HEK293T (cell line): ENCODE results near the gene TRDMT1.

Experiments
- CTCF ChIA-PET: fragments of 350-600 bp; formaldehyde crosslinking; extraction: SDS; loops from one replicate; lab custom pipeline; 2021; ENCODE audit warnings: antibody characterized with exemption, inconsistent platforms; lab: Yijun Ruan, JAX
- POLR2A ChIA-PET: fragments of 350-600 bp; formaldehyde crosslinking; extraction: SDS; loops from one replicate; lab custom pipeline; 2020; ENCODE audit warnings: antibody characterized with exemption, inconsistent platforms; lab: Yijun Ruan, JAX
- DNase-seq: peaks from one replicate; pipeline ENCODE4 v3.0.0; 2012; ENCODE audit warnings: mixed read lengths; ENCODE audit errors: extremely low spot score
- ARNT ChIP-seq: fragments of 450-650 bp; IDR thresholded peaks from 2 replicates; pipeline ENCODE4 v1.6.1; 2017; ENCODE audit warnings: mild to moderate bottlenecking
- BHLHE40 ChIP-seq: fragments of 450-650 bp; IDR thresholded peaks from 2 replicates; pipeline ENCODE4 v1.6.1; 2016; ENCODE audit warnings: mild to moderate bottlenecking, moderate library complexity, borderline replicate concordance
- CTBP1 ChIP-seq: fragments of 450-650 bp; IDR thresholded peaks from 2 replicates; pipeline ENCODE4 v1.6.1; 2016; ENCODE audit warnings: borderline replicate concordance
- ELF4 ChIP-seq: fragments of 450-650 bp; IDR thresholded peaks from 2 replicates; pipeline ENCODE4 v1.6.1; 2017; ENCODE audit warnings: antibody characterized with exemption
- FOXA1 ChIP-seq: fragments of 450-650 bp; IDR thresholded peaks from 2 replicates; pipeline ENCODE4 v1.6.1; 2016; ENCODE audit warnings: mild to moderate bottlenecking
- FOXK2 ChIP-seq: fragments of 450-650 bp; IDR thresholded peaks from 2 replicates; pipeline ENCODE4 v1.6.1; 2016; ENCODE audit warnings: mild to moderate bottlenecking
- FOXM1 ChIP-seq: fragments of 450-650 bp; IDR thresholded peaks from 2 replicates; pipeline ENCODE4 v1.6.1; 2017; ENCODE audit warnings: mild to moderate bottlenecking, borderline replicate concordance
- HDGF ChIP-seq: fragments of 450-650 bp; IDR thresholded peaks from 2 replicates; pipeline ENCODE4 v1.6.1; 2017; ENCODE audit warnings: antibody characterized with exemption, borderline replicate concordance
- L3MBTL2 ChIP-seq: fragments of 450-650 bp; conservative IDR thresholded peaks from 2 replicates; pipeline ENCODE4 v1.6.1; 2016; ENCODE audit warnings: mild to moderate bottlenecking
- LEF1 ChIP-seq: fragments of 450-650 bp; IDR thresholded peaks from 2 replicates; pipeline ENCODE4 v1.6.1; 2017; ENCODE audit warnings: mild to moderate bottlenecking, borderline replicate concordance
- NFRKB ChIP-seq: fragments of 450-650 bp; IDR thresholded peaks from 2 replicates; pipeline ENCODE4 v1.6.1; 2016; ENCODE audit warnings: mild to moderate bottlenecking, moderate library complexity
- PKNOX1 ChIP-seq: fragments of 450-650 bp; IDR thresholded peaks from 2 replicates; pipeline ENCODE4 v1.6.1; 2016
- SP1 ChIP-seq: fragments of 450-650 bp; IDR thresholded peaks from 2 replicates; pipeline ENCODE4 v1.6.1; 2017
- SUZ12 ChIP-seq: fragments of 450-650 bp; IDR thresholded peaks from 2 replicates; pipeline ENCODE4 v1.6.1; 2016; ENCODE audit warnings: mild to moderate bottlenecking
- TARDBP ChIP-seq: fragments of 450-650 bp; IDR thresholded peaks from 2 replicates; pipeline ENCODE4 v1.6.1; 2016
- ZNF384 ChIP-seq: fragments of 450-650 bp; IDR thresholded peaks from 2 replicates; pipeline ENCODE4 v1.6.1; 2016

Gene TRDMT1

GRCh38 chr10:17231788-17232187, 30.3 kb upstream of the TRDMT1 start:
- ChIA-PET CTCF (no interaction called here), POLR2A (interaction anchor here (1.1 to 6.9 kb wide), 2 partner anchors 16 to 31 kb away, joined by 4 to 104 read pairs; partner anchors contain the start of gene TRDMT1)
- DNase-seq: no peak
- TF ChIP-seq L3MBTL2 (no peak), FOXK2 (no peak), NFRKB (no peak), TARDBP (no peak), SP1 (no peak), ZNF384 (no peak), FOXM1 (no peak), ELF4 (no peak), LEF1 (no peak), BHLHE40 (no peak), CTBP1 (no peak), SUZ12 (no peak), ARNT (no peak), PKNOX1 (no peak), FOXA1 (no peak), HDGF (no peak)

DNA sequence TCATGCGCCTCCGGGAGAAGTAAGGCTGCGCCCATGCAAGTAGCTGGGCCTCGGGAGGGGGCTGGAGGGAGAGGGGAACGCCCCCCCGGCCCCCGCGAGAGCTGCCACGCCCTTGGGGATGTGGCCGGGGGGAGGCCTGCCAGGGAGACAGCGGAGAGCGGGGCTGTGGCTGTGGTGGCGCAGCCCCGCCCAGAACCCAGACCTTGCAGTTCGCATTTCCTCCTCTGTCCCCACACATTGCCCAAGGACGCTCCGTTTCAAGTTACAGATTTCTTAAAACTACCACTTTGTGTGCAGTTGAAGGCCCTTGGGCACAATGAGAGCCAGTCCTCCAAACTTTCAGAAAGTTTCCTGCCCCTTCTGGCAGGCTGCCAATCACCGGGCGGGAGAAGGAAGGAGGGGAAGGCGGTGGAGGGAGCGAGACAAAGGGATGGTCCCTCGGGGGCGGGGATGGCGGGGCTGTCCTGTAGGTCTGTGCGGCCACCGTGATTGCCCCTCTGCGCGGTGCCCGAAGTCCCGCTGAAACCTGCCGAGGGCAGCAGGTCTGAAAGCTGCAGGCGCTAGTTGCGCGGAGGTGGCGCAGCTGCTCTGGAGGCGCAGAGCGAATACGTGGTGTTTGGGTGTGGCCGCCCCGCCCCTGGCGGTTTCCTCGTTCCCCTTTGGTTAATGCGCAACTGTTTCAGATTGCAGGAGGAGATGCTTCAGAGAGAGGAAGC, 28.7 kb upstream of the TRDMT1 start:
- TF ChIP-seq TARDBP: no peak
- TF ChIP-seq ZNF384: no peak
- no peak for TF ChIP-seq BHLHE40
- no peak for TF ChIP-seq ARNT
- no peak for TF ChIP-seq CTBP1
- no peak for TF ChIP-seq SP1
- peak; percentile 33; the same call in 1 of the 2 replicates for TF ChIP-seq FOXM1
- no peak for TF ChIP-seq FOXK2
- TF ChIP-seq HDGF: no peak
- no peak for TF ChIP-seq L3MBTL2
- TF ChIP-seq PKNOX1: peak; percentile 82
- no peak for TF ChIP-seq SUZ12
- ChIA-PET CTCF (interaction anchor here (0.6 to 1.6 kb wide), 6 partner anchors 15 to 160 kb away, joined by 3 to 6 read pairs (median 6); no protein-coding TSS in a partner anchor), POLR2A (interaction anchor here (0.6 to 6.9 kb wide), 29 partner anchors 8 to 387 kb away, joined by 3 to 104 read pairs (median 5); partner anchors contain the start of gene TRDMT1)
- DNase-seq: peak; percentile 71

- CTCF ChIA-PET: interaction anchor here (1.6 kb wide), 1 partner anchor 17 kb away, joined by 6 read pairs; no protein-coding TSS in a partner anchor
- POLR2A ChIA-PET: interaction anchor here (1.0 to 6.9 kb wide), 27 partner anchors 8 to 387 kb away, joined by 3 to 104 read pairs (median 5); partner anchors contain the start of gene TRDMT1
- TF ChIP-seq L3MBTL2 (peak; percentile 76), PKNOX1 (no peak), BHLHE40 (no peak)
- DNase-seq: no peak
Measured at GRCh38 chr10:17229717-17229966, 28.2 kb upstream of the TRDMT1 start.

- CTCF ChIA-PET: no interaction called here
- peak; percentile 58 for DNase-seq
- POLR2A ChIA-PET: interaction anchor here (1.0 to 6.9 kb wide), 30 partner anchors 7 to 386 kb away, joined by 3 to 104 read pairs (median 5); partner anchors contain the start of gene TRDMT1
- TF ChIP-seq ZNF384 (no peak), TARDBP (no peak), L3MBTL2 (peak; percentile 95), FOXM1 (no peak)
Measured at GRCh38 chr10:17229016-17229716, 27.7 kb upstream of the TRDMT1 start.

DNA sequence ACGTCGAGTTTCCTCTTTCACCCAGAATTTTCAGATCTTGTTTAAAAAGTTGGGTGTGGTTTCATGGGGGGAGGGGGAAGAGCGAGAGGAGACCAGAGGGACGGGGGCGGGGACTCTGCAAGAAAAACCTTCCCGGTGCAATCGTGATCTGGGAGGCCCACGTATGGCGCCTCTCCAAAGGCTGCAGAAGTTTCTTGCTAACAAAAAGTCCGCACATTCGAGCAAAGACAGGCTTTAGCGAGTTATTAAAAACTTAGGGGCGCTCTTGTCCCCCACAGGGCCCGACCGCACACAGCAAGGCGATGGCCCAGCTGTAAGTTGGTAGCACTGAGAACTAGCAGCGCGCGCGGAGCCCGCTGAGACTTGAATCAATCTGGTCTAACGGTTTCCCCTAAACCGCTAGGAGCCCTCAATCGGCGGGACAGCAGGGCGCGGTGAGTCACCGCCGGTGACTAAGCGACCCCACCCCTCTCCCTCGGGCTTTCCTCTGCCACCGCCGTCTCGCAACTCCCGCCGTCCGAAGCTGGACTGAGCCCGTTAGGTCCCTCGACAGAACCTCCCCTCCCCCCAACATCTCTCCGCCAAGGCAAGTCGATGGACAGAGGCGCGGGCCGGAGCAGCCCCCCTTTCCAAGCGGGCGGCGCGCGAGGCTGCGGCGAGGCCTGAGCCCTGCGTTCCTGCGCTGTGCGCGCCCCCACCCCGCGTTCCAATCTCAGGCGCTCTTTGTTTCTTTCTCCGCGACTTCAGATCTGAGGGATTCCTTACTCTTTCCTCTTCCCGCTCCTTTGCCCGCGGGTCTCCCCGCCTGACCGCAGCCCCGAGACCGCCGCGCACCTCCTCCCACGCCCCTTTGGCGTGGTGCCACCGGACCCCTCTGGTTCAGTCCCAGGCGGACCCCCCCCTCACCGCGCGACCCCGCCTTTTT, 26.9 kb upstream of the TRDMT1 start, which contains the start of gene VIM:
Gene VIM, plus strand, starts transcription at position 151 of the 925 bp plus-strand sequence. CDS start 1,182 bp downstream, outside the sequence.
- POLR2A ChIA-PET: interaction anchor here (1.0 to 6.9 kb wide), 23 partner anchors 8 to 385 kb away, joined by 3 to 104 read pairs (median 5); partner anchors contain the start of gene TRDMT1
- TF ChIP-seq L3MBTL2 (peak; percentile 69), CTBP1 (peak; percentile 48; the same call in 1 of the 2 replicates), SUZ12 (no peak), FOXA1 (no peak), SP1 (no peak)
- peak; percentile 64 for DNase-seq
- CTCF ChIA-PET: interaction anchor here (0.6 to 0.7 kb wide), 2 partner anchors 32 to 37 kb away, joined by 3 to 6 read pairs; no protein-coding TSS in a partner anchor
